ENCODE results near the gene IRF7.
A peak's percentile ranks its signal among the peaks of the same experiment; 100 is the strongest.

IRF7 gene

DNA sequence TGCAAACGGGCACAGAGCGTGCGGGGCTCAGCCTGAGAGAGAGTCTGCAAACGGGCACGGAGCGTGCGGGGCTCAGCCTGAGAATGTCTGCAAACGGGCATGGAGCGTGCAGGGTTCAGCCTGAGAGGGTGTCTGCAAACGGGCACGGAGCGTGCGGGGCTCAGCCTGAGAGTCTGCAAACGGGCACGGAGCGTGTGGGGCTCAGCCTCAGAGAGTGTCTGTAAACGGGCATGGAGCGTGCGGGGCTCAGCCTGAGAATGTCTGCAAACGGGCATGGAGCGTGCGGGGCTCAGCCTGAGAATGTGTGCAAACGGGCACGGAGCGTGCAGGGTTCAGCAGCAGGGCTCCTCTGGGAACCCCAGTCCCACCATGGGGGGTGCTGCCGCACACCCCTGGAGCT lies 26.0 kb downstream of the IRF7 start:
- Histone ChIP-seq H3K9me3 (ENCODE audit: insufficient read depth, low read length, severe bottlenecking) (no peaks in the 10 kb centered on the region), H2AFZ (ENCODE audit: low read depth, low read length) (no peak overlapping the region), H3K4me2 (ENCODE audit: insufficient read depth, low read length) (no peak overlapping the region), H3K79me2 (ENCODE audit: insufficient read depth, low read length) (peaks cover 59% of the 10 kb centered on the region), H4K20me1 (ENCODE audit: insufficient read depth, low read length) (peaks cover 58% of the 10 kb centered on the region), H3K9ac (ENCODE audit: low read depth, low read length) (no peak overlapping the region), H3K36me3 (ENCODE audit: insufficient read depth, low read length) (peaks cover 93% of the 10 kb centered on the region), H3K27me3 (ENCODE audit: insufficient read depth, low read length, poor library complexity) (no peaks in the 10 kb centered on the region), H3K4me1 (ENCODE audit: insufficient read depth, low read length) (no peaks in the 10 kb centered on the region), H3K27ac (ENCODE audit: low read length) (no peak overlapping the region), H3K4me3 (ENCODE audit: low read depth in 1 of 2, low read length in 2 of 2) (no peak overlapping the region)
- TF ChIP-seq, protein P1, sequence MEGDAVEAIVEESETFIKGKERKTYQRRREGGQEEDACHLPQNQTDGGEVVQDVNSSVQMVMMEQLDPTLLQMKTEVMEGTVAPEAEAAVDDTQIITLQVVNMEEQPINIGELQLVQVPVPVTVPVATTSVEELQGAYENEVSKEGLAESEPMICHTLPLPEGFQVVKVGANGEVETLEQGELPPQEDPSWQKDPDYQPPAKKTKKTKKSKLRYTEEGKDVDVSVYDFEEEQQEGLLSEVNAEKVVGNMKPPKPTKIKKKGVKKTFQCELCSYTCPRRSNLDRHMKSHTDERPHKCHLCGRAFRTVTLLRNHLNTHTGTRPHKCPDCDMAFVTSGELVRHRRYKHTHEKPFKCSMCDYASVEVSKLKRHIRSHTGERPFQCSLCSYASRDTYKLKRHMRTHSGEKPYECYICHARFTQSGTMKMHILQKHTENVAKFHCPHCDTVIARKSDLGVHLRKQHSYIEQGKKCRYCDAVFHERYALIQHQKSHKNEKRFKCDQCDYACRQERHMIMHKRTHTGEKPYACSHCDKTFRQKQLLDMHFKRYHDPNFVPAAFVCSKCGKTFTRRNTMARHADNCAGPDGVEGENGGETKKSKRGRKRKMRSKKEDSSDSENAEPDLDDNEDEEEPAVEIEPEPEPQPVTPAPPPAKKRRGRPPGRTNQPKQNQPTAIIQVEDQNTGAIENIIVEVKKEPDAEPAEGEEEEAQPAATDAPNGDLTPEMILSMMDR (IDR thresholded peaks at IDR 0.05; ENCODE audit: borderline replicate concordance, extremely low read depth, low read length, poor library complexity, severe bottlenecking) = no peak
- no peak for TF ChIP-seq EZH2 (IDR thresholded peaks at IDR 0.05; ENCODE audit: borderline replicate concordance, low read depth, low read length, severe bottlenecking)
- DNase-seq = no peak
- no peak for ATAC-seq (ENCODE audit: insufficient read depth, low read depth)

DNA sequence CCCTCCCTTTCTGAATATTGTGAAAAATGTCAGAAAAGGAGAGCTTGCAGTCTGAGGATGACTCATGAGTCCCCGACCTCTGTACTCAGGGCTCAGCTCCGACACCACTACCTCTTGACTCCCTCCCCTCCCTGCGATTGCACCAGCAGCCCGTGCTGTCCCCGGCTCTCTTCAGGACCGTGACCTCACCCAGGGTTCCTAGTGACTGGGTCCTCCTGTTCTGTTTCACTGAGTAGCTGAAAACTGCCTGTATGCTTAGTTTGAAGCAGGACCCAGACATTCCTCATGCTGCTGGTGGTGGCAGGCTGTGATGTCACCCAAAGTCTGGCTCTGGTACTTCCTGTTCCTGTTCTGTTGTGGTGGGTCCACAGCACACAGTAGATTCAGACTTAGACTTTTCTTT lies 27.8 kb downstream of the IRF7 start:
- Histone ChIP-seq H3K4me2 (ENCODE audit: insufficient read depth, low read length) (no peak overlapping the region), H3K79me2 (ENCODE audit: insufficient read depth, low read length) (peaks cover 66% of the 10 kb centered on the region), H3K9me3 (ENCODE audit: insufficient read depth, low read length, severe bottlenecking) (no peaks in the 10 kb centered on the region), H3K27me3 (ENCODE audit: insufficient read depth, low read length, poor library complexity) (no peaks in the 10 kb centered on the region), H2AFZ (ENCODE audit: low read depth, low read length) (no peak overlapping the region), H3K27ac (ENCODE audit: low read length) (no peak overlapping the region), H3K36me3 (ENCODE audit: insufficient read depth, low read length) (peaks cover 90% of the 10 kb centered on the region), H3K4me1 (ENCODE audit: insufficient read depth, low read length) (no peaks in the 10 kb centered on the region), H3K4me3 (ENCODE audit: low read depth in 1 of 2, low read length in 2 of 2) (no peak overlapping the region), H3K9ac (ENCODE audit: low read depth, low read length) (no peak overlapping the region), H4K20me1 (ENCODE audit: insufficient read depth, low read length) (peaks cover 62% of the 10 kb centered on the region)
- ATAC-seq (ENCODE audit: insufficient read depth, low read depth) = peak; percentile 63; the same call in 1 of the 3 replicates
- TF ChIP-seq EZH2 (IDR thresholded peaks at IDR 0.05; ENCODE audit: borderline replicate concordance, low read depth, low read length, severe bottlenecking) = no peak
- TF ChIP-seq, protein P1 (IDR thresholded peaks at IDR 0.05; ENCODE audit: borderline replicate concordance, extremely low read depth, low read length, poor library complexity, severe bottlenecking) = no peak
- DNase-seq = no peak

DNA sequence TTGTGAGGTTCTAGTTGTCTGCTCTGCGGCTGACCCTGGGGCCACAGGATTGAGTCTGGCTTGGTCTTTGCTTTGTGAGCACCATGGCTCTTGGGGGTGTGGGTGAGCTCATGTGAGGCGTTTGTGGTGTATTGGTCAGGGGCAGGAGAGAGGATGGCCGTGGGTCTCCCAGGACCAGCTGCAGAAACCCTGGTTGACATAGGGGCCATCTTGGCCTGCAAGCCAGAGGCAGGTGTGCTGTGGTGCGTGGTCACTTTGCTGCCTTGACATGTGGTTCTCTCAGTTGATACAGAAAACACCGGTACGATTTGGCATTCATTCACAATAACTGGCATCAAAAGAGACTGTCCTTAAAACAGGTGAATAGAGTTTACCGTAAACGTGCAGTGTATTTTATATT lies 28.2 kb downstream of the IRF7 start:
- Histone ChIP-seq H3K9me3 (ENCODE audit: insufficient read depth, low read length, severe bottlenecking) (no peaks in the 10 kb centered on the region), H3K36me3 (ENCODE audit: insufficient read depth, low read length) (peaks cover 85% of the 10 kb centered on the region), H3K79me2 (ENCODE audit: insufficient read depth, low read length) (peaks cover 68% of the 10 kb centered on the region), H3K27ac (ENCODE audit: low read length) (no peak overlapping the region), H3K4me1 (ENCODE audit: insufficient read depth, low read length) (no peaks in the 10 kb centered on the region), H3K4me3 (ENCODE audit: low read depth in 1 of 2, low read length in 2 of 2) (no peak overlapping the region), H2AFZ (ENCODE audit: low read depth, low read length) (no peak overlapping the region), H4K20me1 (ENCODE audit: insufficient read depth, low read length) (peaks cover 61% of the 10 kb centered on the region), H3K27me3 (ENCODE audit: insufficient read depth, low read length, poor library complexity) (no peaks in the 10 kb centered on the region), H3K9ac (ENCODE audit: low read depth, low read length) (no peak overlapping the region), H3K4me2 (ENCODE audit: insufficient read depth, low read length) (no peak overlapping the region)
- ATAC-seq (ENCODE audit: insufficient read depth, low read depth) (no peak), DNase-seq (no peak)
- no peak for TF ChIP-seq EZH2 (IDR thresholded peaks at IDR 0.05; ENCODE audit: borderline replicate concordance, low read depth, low read length, severe bottlenecking)
- TF ChIP-seq, protein P1 (IDR thresholded peaks at IDR 0.05; ENCODE audit: borderline replicate concordance, extremely low read depth, low read length, poor library complexity, severe bottlenecking) = no peak
